Natural killer cell (primary cell): Measurements from ENCODE around the gene CLEC11A. TPM values are rescaled to one million over a fixed set of nuclear protein-coding genes. Genes with fewer than 3 reads are reported as not detected.

Experiments used
- ATAC-seq, 3 donors: fragments of 150-1000 bp in 2 of 3; fragments of 200-7000 bp in 1 of 3; cut with Tn5 transposase; 1 replicate in 1 of 3; 2 replicates in 2 of 3; pipeline ENCODE4 v1.10.0; 2021; ENCODE audit warnings: mild to moderate bottlenecking in 2 of 3, moderate library complexity in 2 of 3
- DNase-seq, 2 donors: peaks; one replicate each; pipeline versions ENCODE4 v3.0.0 to v3.0.0-alpha.2; 2013 to 2021; ENCODE audit warnings: mixed read lengths in 1 of 2
- H3K27ac ChIP-seq: one replicate; pipeline ENCODE4 v1.5.1; 2013; ENCODE audit warnings: mild to moderate bottlenecking, low read length
- H3K27me3 ChIP-seq: one replicate; pipeline ENCODE4 v1.6.1; 2013; ENCODE audit warnings: low read length; ENCODE audit not compliant: control insufficient read depth, insufficient read depth
- H3K36me3 ChIP-seq: one replicate; pipeline ENCODE4 v1.6.1; 2013; ENCODE audit warnings: low read length; ENCODE audit not compliant: control insufficient read depth, insufficient read depth
- H3K4me1 ChIP-seq: one replicate; pipeline ENCODE4 v1.6.1; 2013; ENCODE audit warnings: low read length; ENCODE audit not compliant: control insufficient read depth, insufficient read depth
- H3K4me3 ChIP-seq: one replicate; pipeline ENCODE4 v1.5.1; 2013; ENCODE audit warnings: low read length
- H3K9me3 ChIP-seq: one replicate; pipeline ENCODE4 v1.6.1; 2013; ENCODE audit warnings: low read length; ENCODE audit not compliant: control insufficient read depth, insufficient read depth
- H3K27ac Mint-ChIP-seq, 2 donors: one replicate each; pipeline ENCODE4 v1.8.0; 2022; ENCODE audit warnings: mild to moderate bottlenecking in 2 of 2, mixed read lengths in 2 of 2, moderate library complexity in 1 of 2
- H3K27me3 Mint-ChIP-seq, 2 donors: one replicate each; pipeline ENCODE4 v1.8.0; 2022; ENCODE audit warnings: low read depth in 2 of 2, mixed read lengths in 2 of 2
- H3K36me3 Mint-ChIP-seq: one replicate; pipeline ENCODE4 v1.8.0; 2022; ENCODE audit warnings: mixed read lengths
- H3K4me1 Mint-ChIP-seq, 2 donors: one replicate each; pipeline ENCODE4 v1.8.0; 2022; ENCODE audit warnings: mixed read lengths in 2 of 2
- H3K4me3 Mint-ChIP-seq: one replicate; pipeline ENCODE4 v1.8.0; 2022; ENCODE audit warnings: mild to moderate bottlenecking, moderate library complexity, mixed read lengths
- H3K9me3 Mint-ChIP-seq, 2 donors: one replicate each; pipeline ENCODE4 v1.8.0; 2022; ENCODE audit warnings: mixed read lengths in 2 of 2
- CTCF ChIP-seq: fragments of 200-600 bp; IDR thresholded peaks from one replicate; pipeline ENCODE4 v1.8.0; 2022; ENCODE audit warnings: antibody characterized with exemption
- WGBS: methylation state at CpG from one replicate; pipeline ENCODE4 v1.1.7; 2013; ENCODE audit warnings: missing lambda C conversion rate; ENCODE audit not compliant: insufficient coverage; 5-methylcytosine and 5-hydroxymethylcytosine counted together
- intact Hi-C: fragments of 100-400 bp; cut with micrococcal nuclease; formaldehyde crosslinking; loops from one replicate; pipeline ENCODE4 v1.14.2; 2022
- total RNA-seq, 4 donors: library from RNA; stranded (reverse); fragments of 120-200 nt in 1 of 4; gene quantifications; one replicate each; pipeline versions ENCODE4 v1.2.3 to v1.2.4, GENCODE V29; 2013 to 2022

Gene CLEC11A
- total RNA-seq, 3 donors from 2014 or later (not counting 1 experiment from before 2014, with no cell fraction given), result 2.3 to 4.0 (median 3.3) TPM

- H3K9me3 Mint-ChIP-seq, result no peaks in the 10 kb centered on the region
- peaks cover 15 to 42% of the 10 kb centered on the region in 2 donors for H3K4me1 Mint-ChIP-seq
- H3K27ac Mint-ChIP-seq, result no peak overlapping the region
- H3K4me3 Mint-ChIP-seq, result no peak overlapping the region
- peaks cover 20 to 26% of the 10 kb centered on the region in 2 donors for H3K27me3 Mint-ChIP-seq
- Histone ChIP-seq H3K27me3 (peaks cover 14% of the 10 kb centered on the region), H3K27ac (no peak overlapping the region), H3K4me3 (no peak overlapping the region), H3K4me1 (peaks cover 45% of the 10 kb centered on the region), H3K9me3 (no peaks in the 10 kb centered on the region), H3K36me3 (no peaks in the 10 kb centered on the region)
- no peak for TF ChIP-seq CTCF
- WGBS, result 79% methylated on average over 39 of the region's 39 CpGs
- intact Hi-C loops, result no loop called here
- DNase-seq, result no peak
- ATAC-seq, result no peak
- no peaks in the 10 kb centered on the region for H3K36me3 Mint-ChIP-seq
Measured at GRCh38 chr19:50716178-50717025, 6.8 kb upstream of the CLEC11A start.

- no peak overlapping the region for H3K27ac ChIP-seq
- H3K9me3 ChIP-seq, result no peaks in the 10 kb centered on the region
- H3K4me3 ChIP-seq, result no peak overlapping the region
- no peak overlapping the region for H3K27ac Mint-ChIP-seq
- H3K27me3 ChIP-seq, result peaks cover 14% of the 10 kb centered on the region
- no peak for DNase-seq
- 41% methylated on average over 23 of the region's 23 CpGs for WGBS
- no peak for TF ChIP-seq CTCF
- H3K27me3 Mint-ChIP-seq, result peaks cover 20 to 29% of the 10 kb centered on the region in 2 donors
- ATAC-seq, result no peak
- peaks cover 44% of the 10 kb centered on the region for H3K4me1 ChIP-seq
- no peaks in the 10 kb centered on the region for H3K36me3 ChIP-seq
- H3K36me3 Mint-ChIP-seq, result no peaks in the 10 kb centered on the region
- intact Hi-C loops, result no loop called here
- H3K4me3 Mint-ChIP-seq, result peak overlapping the region; percentile 65
- no peaks in the 10 kb centered on the region for H3K9me3 Mint-ChIP-seq
- H3K4me1 Mint-ChIP-seq, result peaks cover 15 to 41% of the 10 kb centered on the region in 2 donors
Measured at GRCh38 chr19:50717026-50717723, 6.0 kb upstream of the CLEC11A start.

GRCh38 chr19:50717891-50718254 lies 5.3 kb upstream of the CLEC11A start:
- Histone ChIP-seq H3K9me3 (no peaks in the 10 kb centered on the region), H3K27ac (no peak overlapping the region), H3K4me3 (no peak overlapping the region), H3K36me3 (no peaks in the 10 kb centered on the region), H3K27me3 (peaks cover 14% of the 10 kb centered on the region), H3K4me1 (peaks cover 37% of the 10 kb centered on the region)
- intact Hi-C loops, result no loop called here
- H3K27me3 Mint-ChIP-seq, result peaks cover 23 to 32% of the 10 kb centered on the region in 2 donors
- H3K9me3 Mint-ChIP-seq, result no peaks in the 10 kb centered on the region
- peak overlapping the region; percentile 9 for H3K4me3 Mint-ChIP-seq
- no peak for TF ChIP-seq CTCF
- WGBS, result 2% methylated on average over 10 of the region's 13 CpGs
- ATAC-seq (no peak), DNase-seq (no peak)
- H3K4me1 Mint-ChIP-seq, result peaks cover 8 to 35% of the 10 kb centered on the region in 2 donors
- no peak overlapping the region for H3K27ac Mint-ChIP-seq
- no peaks in the 10 kb centered on the region for H3K36me3 Mint-ChIP-seq
